Small intestine (tissue), 7 donors: ENCODE measurements around the gene NDUFV2. TPM values are rescaled to one million over a fixed set of nuclear protein-coding genes. Genes with fewer than 3 reads are reported as not detected.

Source experiments
- DNase-seq, 2 donors: peaks; one replicate each; pipeline versions ENCODE4 v3.0.0 to v3.0.0-alpha.2; 2013
- FAIRE-seq: peaks from 2 replicates; lab custom pipeline; 2012; peaks lifted over from hg19 to GRCh38; lab: Jason Lieb, UNC
- H3K27ac ChIP-seq, 3 donors: one replicate each; pipeline ENCODE4 v1.5.1; 2013; ENCODE audit warnings: low read length in 2 of 3, mild to moderate bottlenecking in 2 of 3, control low read depth in 1 of 3, inconsistent platforms in 1 of 3, low read depth in 1 of 3, moderate library complexity in 1 of 3
- H3K27me3 ChIP-seq, 3 donors: one replicate each; pipeline ENCODE4 v1.6.1; 2013; ENCODE audit warnings: low read length in 3 of 3, inconsistent platforms in 1 of 3; ENCODE audit not compliant: control insufficient read depth in 3 of 3, insufficient read depth in 3 of 3
- H3K36me3 ChIP-seq, 3 donors: one replicate each; pipeline ENCODE4 v1.6.1; 2013; ENCODE audit warnings: low read length in 3 of 3, inconsistent platforms in 1 of 3, low read depth in 1 of 3, mild to moderate bottlenecking in 1 of 3, moderate library complexity in 1 of 3; ENCODE audit not compliant: control insufficient read depth in 3 of 3, insufficient read depth in 2 of 3
- H3K4me1 ChIP-seq, 3 donors: one replicate each; pipeline ENCODE4 v1.6.1; 2013; ENCODE audit warnings: low read length in 2 of 3, inconsistent platforms in 1 of 3, low read depth in 1 of 3, mild to moderate bottlenecking in 1 of 3, moderate library complexity in 1 of 3; ENCODE audit not compliant: control insufficient read depth in 3 of 3, insufficient read depth in 2 of 3
- H3K4me3 ChIP-seq, 3 donors: one replicate each; pipeline ENCODE4 v1.5.1; 2013; ENCODE audit warnings: low read length in 3 of 3, control low read depth in 1 of 3, inconsistent platforms in 1 of 3, low read depth in 1 of 3, mild to moderate bottlenecking in 1 of 3, moderate library complexity in 1 of 3
- H3K9me3 ChIP-seq, 2 donors: one replicate each; pipeline ENCODE4 v1.6.1; 2013; ENCODE audit warnings: low read depth in 1 of 2, low read length in 1 of 2; ENCODE audit not compliant: control insufficient read depth in 2 of 2, insufficient read depth in 1 of 2
- WGBS, 3 donors: extraction: QIAGEN DNeasy Blood & Tissue Kit; methylation state at CpG; one replicate each; pipeline ENCODE4 v1.1.7; 2013; 5-methylcytosine and 5-hydroxymethylcytosine counted together
- polyA plus RNA-seq, 4 donors: library from polyadenylated mRNA; stranded (reverse) in 3 of 4; unstranded in 1 of 4; fragments of 200-250 nt in 3 of 4; fragments of 120-200 nt in 1 of 4; gene quantifications; one replicate each; pipeline versions ENCODE4 v1.2.1 to v1.2.3, GENCODE V29; 2013
- donor health status: healthy with polysubstance abuse.
- donor health status: control.
- donor health status: control.
- donor health status: Bipolar disorder and iron deficiency.
- donor health status: healthy.

NDUFV2 gene
- polyA plus RNA-seq, 4 donors, result 125 to 300 (median 208) TPM

- Histone ChIP-seq H3K27me3 (no peaks in the 10 kb centered on the region), H3K4me3 (no peak overlapping the region), H3K4me1 (peaks cover 0 to 6% (median 0%) of the 10 kb centered on the region in 3 donors), H3K27ac (no peak overlapping the region), H3K9me3 (no peaks in the 10 kb centered on the region), H3K36me3 (peaks cover 0 to 8% (median 0%) of the 10 kb centered on the region in 3 donors)
- no peak for DNase-seq
- 75 to 82% (median 76%) methylated on average over 5 of the region's 5 CpGs for WGBS, 3 donors
- FAIRE-seq, result no peak
Observed at GRCh38 chr18:9182852-9183399, 80.4 kb downstream of the NDUFV2 start.

Other genes starting within 250 kb of the NDUFV2 start
- gene ANKRD12, start 34.1 kb downstream of the NDUFV2 start, polyA plus RNA-seq, result 10 to 100 TPM in 3 of 4 donors, 1 to 10 TPM in 1; 7.5 to 22.2 (median 21.1) TPM
- 10 to 100 TPM in 2 of 4 donors, 1 to 10 TPM in 2; 2.4 to 20.6 (median 6.3) TPM for gene TWSG1, start 232.1 kb downstream of the NDUFV2 start, polyA plus RNA-seq